IMR-90 (cell line): ENCODE data around the gene NEK11.

Experiments
- BHLHE40 ChIP-seq: fragments of 150-350 bp; IDR thresholded peaks from 2 replicates; pipeline ENCODE4 v1.6.1; 2016; ENCODE audit warnings: mild to moderate bottlenecking, low read depth, low read length
- CHD1 ChIP-seq: IDR thresholded peaks from 2 replicates; pipeline ENCODE4 v1.6.1; 2012; ENCODE audit warnings: low read depth, low read length, improper control_type of control experiment
- MAFK ChIP-seq: IDR thresholded peaks from 2 replicates; pipeline ENCODE4 v1.6.1; 2012; ENCODE audit warnings: low read depth, low read length, improper control_type of control experiment
- MXI1 ChIP-seq: IDR thresholded peaks from 2 replicates; pipeline ENCODE4 v1.6.1; 2012; ENCODE audit warnings: low read depth, mild to moderate bottlenecking, low read length, moderate library complexity, borderline replicate concordance
- POLR2A ChIP-seq: IDR thresholded peaks from 2 replicates; pipeline ENCODE4 v1.6.1; 2012; ENCODE audit warnings: mild to moderate bottlenecking, low read depth, low read length
- RAD21 ChIP-seq: IDR thresholded peaks from 2 replicates; pipeline ENCODE4 v1.6.1; 2012; ENCODE audit warnings: low read length, improper control_type of control experiment
- RFX5 ChIP-seq: IDR thresholded peaks from 2 replicates; pipeline ENCODE4 v1.8.0; 2012; ENCODE audit warnings: low read depth, mild to moderate bottlenecking, low read length, moderate library complexity
- SMC3 ChIP-seq: fragments of 150-350 bp; IDR thresholded peaks from 2 replicates; pipeline ENCODE4 v1.6.1; 2016; ENCODE audit warnings: low read depth, mild to moderate bottlenecking, antibody characterized with exemption, low read length, moderate library complexity
- TF ChIP-seq, protein P1 (sequence below): conservative IDR thresholded peaks from 2 replicates; pipeline ENCODE4 v1.5.1; 2012; ENCODE audit warnings: mild to moderate bottlenecking, low read depth, low read length, improper control_type of control experiment
- TF ChIP-seq, protein P2 (sequence below): fragments of 150-350 bp; IDR thresholded peaks from 2 replicates; pipeline ENCODE4 v1.6.1; 2016; ENCODE audit warnings: low read depth, mild to moderate bottlenecking, low read length, moderate library complexity, borderline replicate concordance
- TF ChIP-seq, protein P3 (sequence below): fragments of 150-350 bp; IDR thresholded peaks from 2 replicates; pipeline ENCODE4 v1.6.1; 2017; ENCODE audit warnings: mild to moderate bottlenecking, antibody characterized with exemption, low read length, low read depth

DNA sequence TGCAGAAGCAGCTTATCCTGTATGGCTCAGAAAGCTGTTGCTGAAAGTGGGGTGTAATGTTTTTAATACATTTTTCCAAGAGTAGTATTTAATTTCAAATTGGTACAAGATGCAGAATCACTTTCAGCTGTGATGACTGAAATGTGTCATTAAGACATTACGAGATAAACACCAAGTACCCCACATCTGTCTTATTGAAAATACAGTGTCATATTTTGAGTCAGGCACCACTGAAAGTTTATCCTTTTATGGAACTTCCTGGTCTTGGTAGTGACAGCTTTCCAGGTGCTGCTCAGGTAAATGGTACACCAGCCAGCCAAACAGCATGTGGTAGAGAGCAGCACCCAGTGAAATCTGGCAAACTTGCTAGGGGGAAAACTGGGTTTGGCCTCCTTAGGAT lies 17.0 kb upstream of the NEK11 start:
- no peak for TF ChIP-seq POLR2A
- TF ChIP-seq, protein P1, sequence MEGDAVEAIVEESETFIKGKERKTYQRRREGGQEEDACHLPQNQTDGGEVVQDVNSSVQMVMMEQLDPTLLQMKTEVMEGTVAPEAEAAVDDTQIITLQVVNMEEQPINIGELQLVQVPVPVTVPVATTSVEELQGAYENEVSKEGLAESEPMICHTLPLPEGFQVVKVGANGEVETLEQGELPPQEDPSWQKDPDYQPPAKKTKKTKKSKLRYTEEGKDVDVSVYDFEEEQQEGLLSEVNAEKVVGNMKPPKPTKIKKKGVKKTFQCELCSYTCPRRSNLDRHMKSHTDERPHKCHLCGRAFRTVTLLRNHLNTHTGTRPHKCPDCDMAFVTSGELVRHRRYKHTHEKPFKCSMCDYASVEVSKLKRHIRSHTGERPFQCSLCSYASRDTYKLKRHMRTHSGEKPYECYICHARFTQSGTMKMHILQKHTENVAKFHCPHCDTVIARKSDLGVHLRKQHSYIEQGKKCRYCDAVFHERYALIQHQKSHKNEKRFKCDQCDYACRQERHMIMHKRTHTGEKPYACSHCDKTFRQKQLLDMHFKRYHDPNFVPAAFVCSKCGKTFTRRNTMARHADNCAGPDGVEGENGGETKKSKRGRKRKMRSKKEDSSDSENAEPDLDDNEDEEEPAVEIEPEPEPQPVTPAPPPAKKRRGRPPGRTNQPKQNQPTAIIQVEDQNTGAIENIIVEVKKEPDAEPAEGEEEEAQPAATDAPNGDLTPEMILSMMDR = no peak
- TF ChIP-seq, protein P2, sequence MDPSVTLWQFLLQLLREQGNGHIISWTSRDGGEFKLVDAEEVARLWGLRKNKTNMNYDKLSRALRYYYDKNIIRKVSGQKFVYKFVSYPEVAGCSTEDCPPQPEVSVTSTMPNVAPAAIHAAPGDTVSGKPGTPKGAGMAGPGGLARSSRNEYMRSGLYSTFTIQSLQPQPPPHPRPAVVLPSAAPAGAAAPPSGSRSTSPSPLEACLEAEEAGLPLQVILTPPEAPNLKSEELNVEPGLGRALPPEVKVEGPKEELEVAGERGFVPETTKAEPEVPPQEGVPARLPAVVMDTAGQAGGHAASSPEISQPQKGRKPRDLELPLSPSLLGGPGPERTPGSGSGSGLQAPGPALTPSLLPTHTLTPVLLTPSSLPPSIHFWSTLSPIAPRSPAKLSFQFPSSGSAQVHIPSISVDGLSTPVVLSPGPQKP = no peak
- TF ChIP-seq MAFK = no peak
- TF ChIP-seq CHD1 = no peak
- no peak for TF ChIP-seq MXI1
- TF ChIP-seq, protein P3, sequence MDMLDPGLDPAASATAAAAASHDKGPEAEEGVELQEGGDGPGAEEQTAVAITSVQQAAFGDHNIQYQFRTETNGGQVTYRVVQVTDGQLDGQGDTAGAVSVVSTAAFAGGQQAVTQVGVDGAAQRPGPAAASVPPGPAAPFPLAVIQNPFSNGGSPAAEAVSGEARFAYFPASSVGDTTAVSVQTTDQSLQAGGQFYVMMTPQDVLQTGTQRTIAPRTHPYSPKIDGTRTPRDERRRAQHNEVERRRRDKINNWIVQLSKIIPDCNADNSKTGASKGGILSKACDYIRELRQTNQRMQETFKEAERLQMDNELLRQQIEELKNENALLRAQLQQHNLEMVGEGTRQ = no peak
- no peak for TF ChIP-seq RFX5
- TF ChIP-seq RAD21 = no peak
- no peak for TF ChIP-seq BHLHE40
- TF ChIP-seq SMC3 = no peak
